ENCODE results near the gene GRB10.
A peak's percentile ranks its signal among the peaks of the same experiment; 100 is the strongest.

The GRB10 gene

GRCh38 chr7:50565977-50566376 is 216.7 kb downstream of the GRB10 start:
- TF ChIP-seq ZFX (IDR thresholded peaks at IDR 0.05; ENCODE audit: borderline replicate concordance) (no peak), CTCF (IDR thresholded peaks at IDR 0.05) (no peak)

GRCh38 chr7:50565559-50565916 is 217.2 kb downstream of the GRB10 start:
- peak overlapping the region; percentile 48 for H3K27ac ChIP-seq
- no peak for TF ChIP-seq ZFX (IDR thresholded peaks at IDR 0.05; ENCODE audit: borderline replicate concordance)

More at GRCh38 chr7:50565977-50566376, 216.7 kb downstream of the GRB10 start:
- peak overlapping the region; percentile 48 for H3K27ac ChIP-seq

- H3K27ac ChIP-seq, result peak within 1 kb of the TSS; percentile 48
- TF ChIP-seq ZFX (IDR thresholded peaks at IDR 0.05; ENCODE audit: borderline replicate concordance) (no peak), CTCF (IDR thresholded peaks at IDR 0.05) (no peak)
Observed at GRCh38 chr7:50564640-50565558, 217.8 kb downstream of the GRB10 start, which contains the start of gene DDC. TSS of gene DDC (minus strand) at chr7:50565405. CDS start at chr7:50544085, 21,320 bp downstream.

- H3K27ac ChIP-seq, result no peak overlapping the region
- TF ChIP-seq ZFX (IDR thresholded peaks at IDR 0.05; ENCODE audit: borderline replicate concordance), result no peak
- TF ChIP-seq CTCF (IDR thresholded peaks at IDR 0.05), result no peak
Observed at GRCh38 chr7:50564171-50564570, 218.5 kb downstream of the GRB10 start.

- H3K27ac ChIP-seq, result no peak overlapping the region
- TF ChIP-seq CTCF (IDR thresholded peaks at IDR 0.05) (no peak), ZFX (IDR thresholded peaks at IDR 0.05; ENCODE audit: borderline replicate concordance) (no peak)
Observed at GRCh38 chr7:50562136-50562535, 220.6 kb downstream of the GRB10 start.

- no peak for TF ChIP-seq ZFX (IDR thresholded peaks at IDR 0.05; ENCODE audit: borderline replicate concordance)
- TF ChIP-seq CTCF (IDR thresholded peaks at IDR 0.05), result no peak
- no peak overlapping the region for H3K27ac ChIP-seq
Observed at GRCh38 chr7:50560865-50561351, 221.8 kb downstream of the GRB10 start.

GRCh38 chr7:50559881-50560280 is 222.8 kb downstream of the GRB10 start:
- TF ChIP-seq CTCF (IDR thresholded peaks at IDR 0.05) (no peak), ZFX (IDR thresholded peaks at IDR 0.05; ENCODE audit: borderline replicate concordance) (no peak)
- no peak overlapping the region for H3K27ac ChIP-seq
